Activated CD4-positive, CD25-positive, alpha-beta regulatory T cell (primary cell): ENCODE measurements around the gene PANK1.
A peak's percentile ranks its signal among the peaks of the same experiment; 100 is the strongest.
"Not testable (repeated sequence)": the region's sequence is repeated elsewhere in the genome, so short reads cannot be mapped to it uniquely, and the experiment has no call there.

Source experiments
- DNase-seq, 4 experiments: peaks; one replicate each; lab custom pipeline; 2025; lab: John Stamatoyannopoulos, UW

PANK1 gene

DNA sequence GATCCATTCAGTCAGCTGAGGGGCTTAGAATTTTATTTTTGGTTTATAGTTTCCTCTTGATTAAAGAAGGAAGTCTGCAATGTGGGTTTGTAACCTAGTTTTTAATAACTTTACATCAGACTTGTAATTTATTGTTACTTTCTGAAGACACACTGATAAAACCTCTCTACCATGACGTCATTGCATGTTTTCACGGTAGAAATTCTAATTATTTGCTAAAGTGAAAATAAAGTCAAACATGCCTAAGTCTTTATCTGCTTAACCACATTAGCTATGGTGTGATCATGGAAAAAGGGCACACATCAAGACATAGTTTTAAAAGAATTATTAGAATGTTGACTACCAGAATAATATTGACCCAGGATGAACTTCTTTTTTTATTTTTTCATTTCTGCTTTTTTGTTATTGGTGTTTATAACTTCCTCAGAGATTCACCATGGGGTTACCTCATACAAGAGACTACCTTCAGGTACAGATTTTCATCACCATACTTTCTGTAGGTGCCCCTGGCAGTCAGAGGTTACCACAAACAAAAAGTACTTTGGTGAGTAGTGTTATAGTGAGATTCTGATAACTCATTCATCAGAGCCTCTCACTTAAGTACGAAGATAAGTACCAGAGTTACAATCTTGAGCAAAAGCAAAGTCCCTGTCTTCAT, 7.0 kb upstream of the PANK1 start:
- DNase-seq, result no peak

DNA sequence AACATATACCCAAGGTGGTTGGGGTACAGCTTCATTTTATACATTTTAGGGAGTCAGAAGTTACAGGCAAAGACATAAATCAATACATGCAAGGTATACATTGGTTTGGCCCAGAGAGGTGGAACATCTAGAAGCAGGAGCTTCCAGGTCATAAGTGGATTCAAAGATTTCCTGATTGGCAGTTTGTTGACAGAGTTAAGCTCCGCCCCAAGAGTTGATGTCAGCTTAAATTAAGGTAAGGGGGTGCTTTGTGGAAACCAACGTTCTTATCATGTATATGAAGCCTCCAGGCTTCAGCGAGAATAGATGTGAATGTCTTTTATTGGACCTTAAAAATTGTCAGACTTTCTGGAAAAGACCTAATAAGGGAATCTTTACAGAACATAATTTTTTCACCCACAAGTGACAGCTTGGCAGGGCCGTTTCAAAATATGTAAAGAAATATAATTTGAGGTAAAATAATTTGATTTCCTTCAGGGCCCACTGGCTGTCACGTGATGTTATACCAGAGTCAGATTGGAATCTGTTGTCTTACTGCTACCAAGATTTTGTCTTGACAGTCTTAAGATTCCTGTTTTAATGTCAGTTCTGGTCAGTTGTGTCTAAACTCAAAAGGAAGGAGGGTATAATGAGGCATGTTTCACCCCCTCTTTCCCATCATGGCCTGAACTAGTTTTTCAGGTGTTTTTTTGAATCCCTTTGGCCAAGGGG, 6.3 kb upstream of the PANK1 start:
- no peak for DNase-seq

DNA sequence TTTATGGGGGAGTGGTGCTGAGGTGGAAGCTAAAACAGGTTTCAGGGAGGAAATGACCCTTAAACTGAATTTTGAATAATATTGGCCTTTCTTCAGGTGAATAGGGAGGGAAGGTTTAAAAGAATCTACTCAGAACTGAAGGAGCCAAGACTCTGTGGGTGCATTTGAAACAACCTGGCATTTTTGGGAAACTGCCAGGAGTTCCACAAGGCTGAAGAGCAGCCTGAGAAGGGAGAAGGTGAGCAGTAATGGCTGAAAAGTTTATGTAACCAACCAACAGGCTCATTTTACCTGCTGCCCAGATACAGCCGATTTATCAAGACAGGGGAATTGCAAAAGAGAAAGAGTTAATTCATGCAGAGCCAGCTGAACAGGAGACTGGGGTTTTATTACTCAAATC, 4.0 kb upstream of the PANK1 start:
- DNase-seq, result no peak

DNA sequence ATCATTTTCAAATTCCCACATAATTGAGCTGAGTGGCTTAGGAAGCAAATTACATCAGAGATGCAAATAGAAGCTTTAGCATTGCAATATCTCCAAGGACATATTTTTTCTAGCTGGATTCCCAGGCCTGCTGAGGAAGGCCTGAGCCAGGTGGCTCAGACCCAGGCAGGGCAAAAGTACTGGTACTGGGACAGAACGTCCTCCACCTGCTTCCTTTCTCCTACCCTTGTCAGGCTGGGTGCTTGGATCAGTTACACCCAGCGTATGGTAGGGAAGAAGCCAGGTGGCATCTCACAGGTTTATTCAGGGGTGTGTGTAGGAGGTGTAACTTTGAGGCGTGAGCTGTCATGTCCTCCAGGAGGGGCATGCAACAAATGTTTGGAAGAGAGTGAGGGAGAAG, 3.0 kb upstream of the PANK1 start:
- DNase-seq, result no peak

DNA sequence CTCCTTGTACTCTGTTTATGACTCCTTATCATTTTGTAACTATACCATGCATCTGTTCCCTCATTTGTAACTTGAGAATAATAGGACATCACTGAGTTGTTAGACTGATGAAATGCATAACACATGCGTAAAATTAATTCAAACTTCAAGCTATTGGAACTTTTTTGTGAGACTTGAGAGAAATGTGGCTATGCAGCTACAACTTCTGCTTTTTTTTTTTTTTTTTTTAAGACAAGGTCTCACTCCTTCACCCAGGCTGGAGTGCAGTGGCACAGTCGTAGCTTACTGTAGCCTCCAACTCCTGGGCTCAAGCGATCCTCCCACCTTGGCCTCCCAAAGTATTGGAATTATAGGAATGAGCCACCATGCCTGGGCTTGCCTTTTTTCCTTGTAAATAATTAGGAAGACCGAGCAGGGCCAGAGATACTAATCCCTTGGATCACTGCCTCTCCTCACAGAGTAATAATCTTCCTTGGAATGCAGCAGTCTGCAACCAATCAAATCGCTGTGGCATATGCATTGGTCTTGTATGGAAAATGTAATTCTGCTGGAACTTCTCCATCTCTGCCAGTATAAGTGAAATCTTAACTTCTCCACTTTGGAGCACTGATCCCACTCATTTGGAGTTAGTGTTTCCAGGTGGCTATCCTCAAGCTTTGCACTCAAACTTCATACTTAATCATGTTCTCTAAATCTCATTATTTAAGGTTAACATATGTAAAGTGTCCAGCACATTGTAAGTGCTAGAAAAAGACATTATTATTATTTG, 2.0 kb upstream of the PANK1 start:
- DNase-seq, result no peak

DNA sequence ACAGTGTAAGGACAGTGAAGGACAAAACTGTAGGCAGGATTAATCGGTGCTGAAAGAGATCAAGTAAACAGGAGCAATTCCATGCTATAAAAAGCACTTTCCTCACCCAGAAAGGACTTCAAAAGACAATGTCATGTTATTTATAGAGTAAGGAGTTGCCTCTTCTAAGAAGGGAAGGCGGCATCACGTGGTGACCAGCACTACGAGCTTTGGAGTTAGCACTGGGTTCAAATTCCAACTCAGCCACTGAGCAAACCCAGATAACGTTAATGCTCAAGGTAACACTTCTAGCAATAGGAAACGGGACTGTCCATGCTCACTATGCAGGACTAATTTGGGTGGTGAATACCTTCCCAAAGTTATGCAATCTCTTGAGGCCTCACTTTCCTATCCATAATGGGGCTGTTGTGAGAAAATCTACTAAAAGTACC, 715 bp upstream of the PANK1 start:
- no peak for DNase-seq

DNA sequence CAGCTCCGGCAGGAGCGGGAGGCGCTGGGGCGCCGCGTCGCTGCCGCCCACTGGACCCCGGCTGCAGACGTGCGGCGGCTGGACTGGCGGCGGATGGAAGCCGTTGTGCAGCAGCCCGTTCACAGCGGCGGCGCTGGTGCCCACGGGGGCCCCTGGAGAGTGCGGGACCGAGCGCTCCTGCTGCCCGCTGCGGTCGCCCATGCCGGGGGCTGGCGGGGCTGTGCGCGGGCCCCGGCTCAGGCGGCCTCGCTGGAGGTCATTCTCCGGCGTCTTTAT, 413 bp downstream of the PANK1 start:
- no peak for DNase-seq

DNA sequence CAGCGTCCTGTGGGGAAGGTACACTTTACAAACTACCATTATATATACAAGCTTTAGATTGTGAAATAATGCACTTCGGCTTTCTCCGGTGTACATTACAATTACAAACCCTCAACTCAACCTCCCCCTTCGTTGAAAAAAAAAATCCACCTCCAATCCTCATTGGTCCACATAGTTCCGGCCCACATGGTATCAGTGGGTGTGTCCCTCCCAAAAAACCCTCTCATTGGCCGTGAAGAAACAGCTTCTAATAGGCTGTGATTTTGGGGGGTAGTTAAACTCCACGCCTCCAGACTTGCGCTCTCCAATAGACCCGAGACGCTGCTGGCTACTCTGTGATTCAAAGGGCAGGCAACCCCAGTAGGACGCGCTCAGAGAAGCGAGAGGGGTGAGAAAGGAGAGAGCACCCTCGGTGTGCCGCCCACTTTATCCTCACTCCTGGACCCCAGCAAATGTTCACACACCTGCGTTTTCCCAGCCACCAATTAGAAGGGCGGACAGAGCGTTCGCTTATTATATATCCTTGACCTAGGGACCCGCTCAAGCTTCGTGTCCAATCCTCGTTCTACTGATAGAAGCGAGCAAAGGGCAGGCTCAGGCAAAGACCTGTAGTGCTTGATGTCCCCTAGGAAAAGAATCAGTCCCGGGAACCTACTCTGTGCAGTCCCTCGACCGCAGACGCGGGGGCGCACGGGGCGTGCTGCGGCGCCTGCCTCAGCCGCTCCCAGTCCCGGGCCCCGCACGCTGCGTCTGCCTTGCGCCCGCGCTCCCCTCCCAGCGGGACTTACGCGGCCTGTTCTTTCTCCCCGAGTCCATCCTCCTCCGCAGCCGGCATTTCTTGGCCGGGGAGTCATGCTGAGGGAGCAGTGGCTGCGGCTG, 991 bp downstream of the PANK1 start:
- peak in 1 of 4 experiments; percentile 17 for DNase-seq

DNA sequence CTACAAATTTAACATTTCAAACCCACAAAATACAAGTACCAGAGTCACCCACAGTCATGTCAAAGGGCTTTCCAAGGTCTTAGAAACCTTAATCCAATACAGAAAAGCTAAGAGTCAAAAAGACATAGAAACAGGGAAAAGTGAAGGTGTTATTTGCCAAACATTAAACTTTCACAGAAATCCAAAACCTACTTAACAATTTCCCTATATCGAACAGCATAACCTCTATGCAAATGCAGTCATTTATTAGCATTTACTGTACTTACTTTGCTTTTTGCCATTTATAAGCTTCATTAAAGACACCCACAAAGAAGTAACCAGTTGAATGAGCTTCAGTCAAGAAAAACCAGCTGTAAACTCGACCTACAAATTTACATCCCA, 1.6 kb downstream of the PANK1 start:
- no peak for DNase-seq

DNA sequence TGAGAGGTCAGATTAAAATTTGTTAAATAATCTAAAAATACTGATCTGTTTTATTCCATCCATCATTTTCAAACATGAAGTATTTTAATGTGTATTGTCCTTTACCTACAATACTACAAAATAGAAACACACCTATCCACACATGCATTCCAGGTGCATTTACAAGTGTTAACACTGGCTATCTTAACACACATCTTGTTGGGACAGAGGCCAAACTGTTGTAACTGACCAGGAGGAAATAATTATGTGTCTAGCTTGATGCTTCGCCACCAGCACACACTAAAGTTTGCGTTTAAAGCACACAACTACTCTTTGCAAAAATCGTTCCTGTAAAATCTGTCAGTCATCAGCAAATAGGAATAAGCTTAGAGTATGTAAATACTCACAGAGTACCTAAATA, 2.8 kb downstream of the PANK1 start:
- no peak for DNase-seq

DNA sequence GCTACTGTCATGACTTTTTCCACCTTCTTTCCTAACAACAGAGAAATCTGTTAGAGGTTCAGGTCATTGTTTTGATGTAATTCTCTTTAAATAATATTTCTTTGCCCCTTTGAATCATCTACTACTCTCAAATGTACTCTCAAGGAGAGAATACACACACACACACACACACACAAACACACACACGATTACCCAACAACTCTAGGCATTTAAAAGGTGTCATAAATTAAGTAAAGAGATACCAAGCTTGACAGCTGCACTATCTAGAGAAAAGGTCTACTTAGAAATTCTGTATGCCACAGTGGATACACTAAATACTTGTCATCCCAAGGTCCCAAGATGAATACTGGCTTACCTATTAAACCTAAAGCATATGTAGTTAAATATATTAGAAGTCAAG, 4.8 kb downstream of the PANK1 start:
- DNase-seq, result no peak

DNA sequence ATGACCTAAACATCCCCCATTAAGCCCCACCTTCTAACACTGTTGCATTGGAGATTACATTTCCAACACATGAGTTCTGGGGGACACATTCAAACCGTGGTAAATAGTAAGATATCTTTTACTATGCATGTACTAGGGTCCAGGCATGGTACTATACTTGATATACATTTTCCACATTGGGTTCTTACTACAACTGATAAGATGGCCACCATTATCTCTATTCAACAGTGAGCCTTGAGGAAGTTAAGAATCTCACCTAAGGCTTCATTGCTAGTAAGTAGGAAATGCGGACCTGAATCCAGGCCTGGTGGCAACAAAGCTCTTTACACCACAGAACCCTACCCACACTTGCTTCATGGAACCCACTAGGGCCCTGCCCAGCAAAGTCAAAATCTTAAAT, 5.7 kb downstream of the PANK1 start:
- DNase-seq, result no peak

DNA sequence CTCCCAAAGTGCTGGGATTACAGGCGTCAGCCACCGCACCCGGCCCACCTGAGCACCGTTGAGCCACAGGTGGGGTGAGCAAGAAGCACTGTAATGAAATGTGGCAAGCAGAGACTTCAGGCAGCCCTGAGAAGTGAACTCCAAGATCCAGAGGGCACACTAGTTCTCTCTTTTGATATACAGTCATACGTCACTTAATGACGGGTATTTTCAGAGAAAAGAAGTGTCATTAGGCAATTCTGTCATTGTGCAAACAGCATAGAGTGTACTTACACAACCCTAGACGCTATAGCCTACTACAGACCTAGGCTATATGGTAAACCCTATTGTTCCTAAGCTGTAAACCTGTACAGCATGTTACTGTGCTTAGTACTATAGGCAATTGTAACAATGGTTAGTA, 7.9 kb downstream of the PANK1 start:
- DNase-seq, result no peak

DNA sequence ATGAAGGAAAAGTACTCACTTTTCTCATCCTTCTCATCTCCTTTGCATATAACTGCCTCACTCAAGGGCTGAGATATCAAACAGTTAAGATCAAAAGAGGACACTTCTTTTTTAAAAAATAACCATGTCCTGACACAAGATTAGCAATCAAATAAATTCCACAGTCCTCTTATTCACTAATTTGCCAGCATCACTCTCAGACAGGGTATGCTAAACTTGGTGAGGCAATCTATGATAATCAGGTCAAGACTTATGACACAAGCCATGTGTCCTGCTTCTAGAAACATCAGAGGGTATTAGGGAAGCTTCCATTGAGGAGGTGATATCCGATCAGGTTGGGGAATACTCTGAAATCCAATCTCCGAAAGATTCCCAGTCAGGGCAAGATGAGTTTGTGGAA, 10.4 kb downstream of the PANK1 start:
- DNase-seq, result no peak

DNA sequence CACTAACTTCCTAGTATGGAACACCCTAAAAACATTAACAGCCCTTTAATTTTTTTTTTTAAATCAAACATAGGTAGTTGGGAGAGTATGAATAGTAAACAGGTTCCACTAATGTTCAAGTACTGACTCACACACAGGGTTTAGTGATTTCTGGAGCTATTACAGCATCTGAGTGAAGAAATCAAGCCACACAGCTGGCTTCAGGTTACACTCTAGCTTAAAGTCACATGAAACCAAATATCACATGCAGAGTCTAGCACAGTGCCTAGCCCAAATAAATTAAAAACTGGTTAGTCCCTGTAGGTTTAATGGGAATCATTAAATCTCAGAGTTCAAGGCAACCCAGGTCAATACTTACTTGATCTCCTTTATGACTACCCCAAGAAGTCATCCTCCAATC, 11.6 kb downstream of the PANK1 start:
- DNase-seq, result no peak

DNA sequence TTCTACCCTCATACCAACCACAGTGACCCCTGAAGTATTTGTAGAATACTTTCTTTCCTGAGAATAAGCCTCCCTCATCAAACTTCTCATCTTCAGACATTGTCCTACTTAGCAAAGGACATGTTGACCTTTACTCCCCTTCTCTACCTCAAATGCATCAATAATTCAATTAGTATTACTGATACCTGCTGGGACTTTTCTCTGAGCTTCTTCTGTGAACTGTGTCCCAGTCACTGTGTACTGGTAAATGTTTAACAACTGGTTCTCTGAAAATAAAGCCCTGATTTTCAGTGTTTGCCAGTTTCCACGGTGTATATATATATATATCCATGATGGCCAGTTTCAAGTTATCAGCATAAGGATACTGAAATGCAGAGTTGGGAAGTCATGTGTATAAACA, 12.2 kb downstream of the PANK1 start:
- no peak for DNase-seq

DNA sequence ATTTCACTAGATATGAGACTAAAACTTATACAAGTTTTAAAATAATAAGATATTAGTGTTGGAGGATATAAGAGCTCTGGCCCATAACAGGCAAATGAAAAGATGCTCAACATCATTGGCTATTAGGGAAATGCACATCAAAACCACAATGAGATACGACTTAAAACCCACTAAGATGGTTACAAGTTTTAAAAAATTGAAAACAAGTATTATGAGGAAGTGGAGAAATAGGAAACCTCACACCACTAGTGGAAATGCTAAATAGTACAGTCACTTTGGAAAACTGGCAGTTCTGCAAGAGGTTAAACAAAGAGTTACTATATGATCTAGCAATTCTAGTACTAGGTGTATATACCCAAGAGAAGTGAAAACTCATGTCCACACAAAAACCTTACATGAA, 17.2 kb downstream of the PANK1 start:
- DNase-seq, result no peak

DNA sequence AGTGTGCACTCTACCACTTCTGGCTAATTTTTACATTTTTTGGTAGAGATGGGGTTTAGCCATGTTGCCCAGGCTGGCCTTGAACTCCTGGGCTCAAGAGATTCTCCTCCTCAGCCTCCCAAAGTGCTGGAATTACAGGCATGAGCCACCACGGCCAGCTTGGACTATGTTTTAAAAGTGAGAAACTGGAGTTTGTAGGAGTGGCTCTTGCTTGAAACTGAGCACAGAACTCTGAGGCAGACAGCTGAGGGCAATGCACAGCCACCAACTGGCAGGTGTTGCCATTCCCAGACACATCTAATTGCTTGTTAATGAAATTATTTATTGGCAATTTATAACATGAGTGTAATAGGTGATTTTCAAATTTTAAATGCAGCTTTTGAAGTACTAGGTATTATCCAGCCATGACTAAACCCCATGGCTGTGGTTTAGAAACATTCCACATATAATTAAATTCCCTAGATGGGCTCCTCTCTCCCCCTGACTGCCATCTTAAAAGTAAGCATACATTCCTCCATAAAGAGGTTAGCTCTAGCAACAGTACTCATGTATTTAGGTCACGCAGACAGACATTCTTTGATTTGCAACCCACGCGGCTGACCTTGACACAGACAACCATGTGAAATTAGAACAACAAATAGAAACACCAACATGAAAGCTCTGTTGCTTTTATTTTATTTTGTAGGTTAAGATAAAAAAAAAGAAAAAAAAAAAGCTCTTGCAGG, 19.8 kb downstream of the PANK1 start:
- no peak for DNase-seq

DNA sequence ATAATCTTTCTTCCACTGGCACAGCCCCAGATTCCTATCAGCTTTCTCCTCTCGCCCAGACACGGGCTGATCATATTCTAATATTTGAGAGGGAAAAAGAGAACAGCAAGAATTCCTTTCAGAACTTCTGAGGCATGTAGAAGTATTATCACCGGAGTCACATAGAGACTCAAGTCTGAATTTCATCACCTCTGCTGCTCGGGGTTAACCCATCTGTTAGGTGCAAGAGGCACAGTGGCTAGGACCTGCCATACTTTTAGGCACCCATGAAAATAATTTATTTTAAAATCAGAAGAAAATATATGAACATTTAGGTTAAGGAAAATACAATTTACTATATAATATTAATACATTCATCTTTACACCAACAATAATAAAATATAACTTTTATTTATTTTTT, 21.0 kb downstream of the PANK1 start:
- no peak for DNase-seq

DNA sequence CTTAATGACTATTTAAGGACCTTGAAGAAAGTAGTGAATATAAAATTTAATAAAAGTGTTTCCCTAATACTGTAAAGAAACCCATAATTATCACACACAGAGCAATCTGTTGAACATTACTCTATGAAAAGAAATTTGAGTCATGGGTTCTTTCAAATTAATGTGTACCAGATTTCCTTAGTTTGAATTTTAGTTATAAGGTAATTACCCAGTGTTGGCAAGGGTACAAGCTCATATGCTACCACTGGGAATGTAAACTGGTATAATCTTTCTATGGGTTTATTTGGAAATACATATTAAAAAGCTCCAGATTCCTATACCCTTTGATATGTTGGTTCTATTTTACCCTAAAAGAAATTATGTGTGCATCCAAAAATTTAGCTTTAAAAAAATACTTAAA, 22.9 kb downstream of the PANK1 start:
- no peak for DNase-seq

DNA sequence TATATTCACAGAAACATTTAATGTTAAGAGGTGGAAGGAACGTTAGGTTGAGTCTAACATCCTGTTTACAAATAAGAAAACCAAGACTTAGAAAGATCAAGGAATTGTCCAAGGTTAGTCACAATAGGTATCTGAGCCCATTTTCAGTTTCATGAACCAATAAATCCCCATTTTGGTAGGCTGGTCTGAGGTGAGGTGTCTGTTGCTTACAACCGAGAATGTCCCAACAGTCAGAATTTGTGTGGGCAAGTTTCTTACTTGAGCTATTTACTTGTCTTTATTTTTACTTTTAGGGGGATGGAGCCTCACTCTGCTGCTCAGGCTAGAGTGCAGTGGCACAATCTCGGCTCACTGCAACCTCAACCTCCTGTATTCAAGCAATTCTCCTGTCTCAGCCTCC, 23.6 kb downstream of the PANK1 start:
- DNase-seq, result no peak

DNA sequence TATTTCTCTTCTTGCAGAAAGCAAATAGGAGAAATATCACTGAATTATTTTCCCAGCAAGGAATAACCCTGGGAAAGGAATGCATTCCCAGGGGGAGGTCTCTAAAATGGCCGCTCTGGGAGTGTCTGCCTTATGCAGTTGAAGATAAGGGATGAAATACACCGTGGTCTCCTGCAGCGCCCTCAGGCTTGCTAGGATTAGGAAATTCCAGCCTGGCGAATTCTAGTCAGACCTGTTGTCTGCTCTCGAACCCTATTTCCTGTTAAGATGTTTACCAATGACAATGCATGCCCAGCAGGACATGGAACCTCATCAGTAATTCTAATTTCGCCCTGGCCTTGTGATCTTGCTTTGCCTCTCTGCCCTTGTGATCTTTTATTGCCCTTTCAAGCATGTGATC, 24.7 kb downstream of the PANK1 start:
- DNase-seq, result not testable (repeated sequence)
